NCI-H2196 treated with DMSO at 0.1 percent for 48 hours (cell line): Measurements from ENCODE around the gene PATE3.

ENCODE experiments used
- DNase-seq: peaks from one replicate; lab custom pipeline; 2025; ENCODE audit not compliant: unreplicated experiment; lab: John Stamatoyannopoulos, UW

Gene PATE3

DNA sequence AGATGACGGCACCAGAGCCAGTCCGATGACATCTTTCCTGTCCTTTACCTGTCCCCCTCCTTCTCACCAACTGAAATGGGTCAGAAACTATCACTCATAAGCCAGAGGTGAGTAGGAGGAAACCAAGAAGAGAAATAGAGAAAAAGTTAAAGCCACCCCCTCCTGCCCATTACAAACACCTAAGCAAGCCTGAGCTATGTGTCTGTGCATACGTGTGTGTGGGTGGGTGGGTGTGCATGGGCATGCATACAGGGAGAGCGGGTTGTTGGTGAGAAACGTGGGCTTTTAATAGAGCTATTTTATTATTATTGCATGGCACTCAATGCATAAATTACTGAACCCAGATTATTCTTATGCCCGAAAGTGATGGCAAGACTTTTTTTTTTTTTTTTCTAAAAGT is 47.8 kb downstream of the PATE3 start:
- DNase-seq: no peak
